GM12874 (cell line): ENCODE data around the gene MOCS2.

ENCODE experiments used
- TF ChIP-seq, protein P1 (sequence below): IDR thresholded peaks from 2 replicates; pipeline ENCODE4 v1.5.1; 2011; ENCODE audit warnings: low read depth, mild to moderate bottlenecking, control low read depth, low read length, moderate library complexity; ENCODE audit not compliant: insufficient read depth

Gene MOCS2

DNA sequence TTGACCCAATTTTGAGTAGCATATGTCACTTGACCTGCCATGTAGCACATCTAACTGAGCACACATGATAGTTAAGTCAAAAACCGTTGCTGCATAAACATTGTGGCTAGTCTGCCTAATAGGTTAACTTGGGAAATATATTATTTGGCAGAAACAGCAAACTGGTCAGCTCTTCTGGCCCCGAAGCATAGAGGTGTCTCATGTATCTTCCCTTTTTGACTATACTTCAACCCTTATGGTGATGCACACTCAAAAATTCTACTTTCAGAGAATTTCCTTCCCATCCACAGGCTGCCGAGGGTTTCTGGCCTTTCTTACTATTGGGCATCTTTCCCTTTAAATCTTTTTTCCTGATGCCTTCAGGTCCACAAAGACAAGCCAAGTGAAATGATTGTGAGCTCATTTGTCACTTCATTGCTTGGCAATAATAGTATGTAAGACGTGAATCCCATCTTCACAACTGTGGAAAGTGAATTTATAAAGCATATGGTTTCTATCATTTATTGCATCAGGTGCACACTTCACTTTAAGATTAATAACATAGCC, 41.2 kb downstream of the MOCS2 start:
- TF ChIP-seq, protein P1, sequence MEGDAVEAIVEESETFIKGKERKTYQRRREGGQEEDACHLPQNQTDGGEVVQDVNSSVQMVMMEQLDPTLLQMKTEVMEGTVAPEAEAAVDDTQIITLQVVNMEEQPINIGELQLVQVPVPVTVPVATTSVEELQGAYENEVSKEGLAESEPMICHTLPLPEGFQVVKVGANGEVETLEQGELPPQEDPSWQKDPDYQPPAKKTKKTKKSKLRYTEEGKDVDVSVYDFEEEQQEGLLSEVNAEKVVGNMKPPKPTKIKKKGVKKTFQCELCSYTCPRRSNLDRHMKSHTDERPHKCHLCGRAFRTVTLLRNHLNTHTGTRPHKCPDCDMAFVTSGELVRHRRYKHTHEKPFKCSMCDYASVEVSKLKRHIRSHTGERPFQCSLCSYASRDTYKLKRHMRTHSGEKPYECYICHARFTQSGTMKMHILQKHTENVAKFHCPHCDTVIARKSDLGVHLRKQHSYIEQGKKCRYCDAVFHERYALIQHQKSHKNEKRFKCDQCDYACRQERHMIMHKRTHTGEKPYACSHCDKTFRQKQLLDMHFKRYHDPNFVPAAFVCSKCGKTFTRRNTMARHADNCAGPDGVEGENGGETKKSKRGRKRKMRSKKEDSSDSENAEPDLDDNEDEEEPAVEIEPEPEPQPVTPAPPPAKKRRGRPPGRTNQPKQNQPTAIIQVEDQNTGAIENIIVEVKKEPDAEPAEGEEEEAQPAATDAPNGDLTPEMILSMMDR: no peak

- TF ChIP-seq, protein P1: no peak
Observed at GRCh38 chr5:53067641-53068040, 41.9 kb downstream of the MOCS2 start.

GRCh38 chr5:53066088-53066487, 43.5 kb downstream of the MOCS2 start:
- TF ChIP-seq, protein P1: no peak

GRCh38 chr5:53063791-53064190, 45.8 kb downstream of the MOCS2 start:
- TF ChIP-seq, protein P1: no peak

GRCh38 chr5:53063176-53063575, 46.4 kb downstream of the MOCS2 start:
- TF ChIP-seq, protein P1: no peak

GRCh38 chr5:53059281-53059680, 50.3 kb downstream of the MOCS2 start:
- TF ChIP-seq, protein P1: no peak

DNA sequence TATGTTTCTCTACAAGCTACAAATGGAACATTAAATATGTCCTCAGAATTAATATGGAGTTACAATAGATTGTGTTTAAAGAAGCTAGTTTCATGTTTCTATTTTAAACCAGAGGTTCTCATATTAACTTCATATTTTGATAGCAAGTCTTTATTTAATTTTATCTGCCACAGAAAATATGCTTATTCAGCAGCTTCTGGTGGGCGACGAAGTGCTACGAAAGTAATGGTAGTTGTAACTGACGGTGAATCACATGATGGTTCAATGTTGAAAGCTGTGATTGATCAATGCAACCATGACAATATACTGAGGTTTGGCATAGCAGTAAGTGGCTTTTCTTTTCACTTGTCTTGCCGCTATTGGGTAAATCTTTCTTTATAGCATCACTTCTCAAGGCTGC, 54.2 kb downstream of the MOCS2 start:
- TF ChIP-seq, protein P1: no peak
